Mucosa of descending colon (tissue), 3 donors: Measurements from ENCODE around the gene CCDC187. TPM values are rescaled to one million over a fixed set of nuclear protein-coding genes. Genes with fewer than 3 reads are reported as not detected.

Experiments used
- ATAC-seq: fragments of 200-7000 bp; cut with Tn5 transposase; one replicate; pipeline ENCODE4 v1.9.1; 2020; ENCODE audit warnings: mild to moderate bottlenecking, moderate library complexity
- DNase-seq, 3 donors: peaks; one replicate each; pipeline ENCODE4 v3.0.0-alpha.2; 2020
- H3K36me3 ChIP-seq: fragments of 200-600 bp; one replicate; pipeline ENCODE4 v1.8.0; 2021; ENCODE audit warnings: low read depth, mild to moderate bottlenecking
- H3K4me1 ChIP-seq: fragments of 200-600 bp; one replicate; pipeline ENCODE4 v1.8.0; 2021; ENCODE audit warnings: low read depth, mild to moderate bottlenecking
- H3K4me3 ChIP-seq: fragments of 200-600 bp; one replicate; pipeline ENCODE4 v1.8.0; 2021; ENCODE audit warnings: mild to moderate bottlenecking
- H3K9me3 ChIP-seq: fragments of 200-600 bp; one replicate; pipeline ENCODE4 v1.8.0; 2021; ENCODE audit warnings: mild to moderate bottlenecking
- intact Hi-C, 2 donors: fragments of 100-400 bp; cut with DNase I in 1 of 2; cut with micrococcal nuclease in 1 of 2; formaldehyde crosslinking; loops; one replicate each; pipeline versions ENCODE4 v1.11.0 to v1.11.1; 2022; cut with DNase I, micrococcal nuclease
- total RNA-seq, 3 donors: library from RNA; stranded (reverse); fragmentation: NEBNext Ultra II Directional in 2 of 3; extraction: Animal tissue kit (Norgen Biotek cat#: 25700) in 2 of 3; gene quantifications; one replicate each; pipeline versions ENCODE4 v1.2.1 to v1.2.4, GENCODE V29; 2021 to 2023
- TF ChIP-seq, protein P1 (sequence below): fragments of 200-600 bp; IDR thresholded peaks from one replicate; pipeline ENCODE4 v1.8.0; 2022; ENCODE audit warnings: antibody characterized with exemption, mild to moderate bottlenecking
- donor health status: DM: no; HTN: no; CAD: no; lungs with moderate emphysema.
- donor health status: DM: no; HTN: no; CAD: no.
- donor health status: DM: no; HTN: yes; CAD: no.

Gene CCDC187
- total RNA-seq, 3 donors from 2014 or later, result 0.19 to 0.93 (median 0.48) TPM

GRCh38 chr9:136327304-136327974, 23.5 kb upstream of the CCDC187 start, which contains the start of gene GPSM1:
Gene GPSM1 (plus strand): TSS chr9:136327539. CDS start chr9:136327696, 157 bp downstream.
- DNase-seq (no peak), ATAC-seq (peak; percentile 33)
- Histone ChIP-seq H3K36me3 (no peaks in the 10 kb centered on the region), H3K4me1 (peaks cover 5% of the 10 kb centered on the region), H3K4me3 (no peak within 1 kb of the TSS), H3K9me3 (no peaks in the 10 kb centered on the region)
- TF ChIP-seq, protein P1, sequence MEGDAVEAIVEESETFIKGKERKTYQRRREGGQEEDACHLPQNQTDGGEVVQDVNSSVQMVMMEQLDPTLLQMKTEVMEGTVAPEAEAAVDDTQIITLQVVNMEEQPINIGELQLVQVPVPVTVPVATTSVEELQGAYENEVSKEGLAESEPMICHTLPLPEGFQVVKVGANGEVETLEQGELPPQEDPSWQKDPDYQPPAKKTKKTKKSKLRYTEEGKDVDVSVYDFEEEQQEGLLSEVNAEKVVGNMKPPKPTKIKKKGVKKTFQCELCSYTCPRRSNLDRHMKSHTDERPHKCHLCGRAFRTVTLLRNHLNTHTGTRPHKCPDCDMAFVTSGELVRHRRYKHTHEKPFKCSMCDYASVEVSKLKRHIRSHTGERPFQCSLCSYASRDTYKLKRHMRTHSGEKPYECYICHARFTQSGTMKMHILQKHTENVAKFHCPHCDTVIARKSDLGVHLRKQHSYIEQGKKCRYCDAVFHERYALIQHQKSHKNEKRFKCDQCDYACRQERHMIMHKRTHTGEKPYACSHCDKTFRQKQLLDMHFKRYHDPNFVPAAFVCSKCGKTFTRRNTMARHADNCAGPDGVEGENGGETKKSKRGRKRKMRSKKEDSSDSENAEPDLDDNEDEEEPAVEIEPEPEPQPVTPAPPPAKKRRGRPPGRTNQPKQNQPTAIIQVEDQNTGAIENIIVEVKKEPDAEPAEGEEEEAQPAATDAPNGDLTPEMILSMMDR, result no peak
- intact Hi-C loops, result loop anchor here in 1 of 2 donors (5.0 kb wide), 1 partner anchor 140 kb away; no protein-coding TSS in a partner anchor

DNA sequence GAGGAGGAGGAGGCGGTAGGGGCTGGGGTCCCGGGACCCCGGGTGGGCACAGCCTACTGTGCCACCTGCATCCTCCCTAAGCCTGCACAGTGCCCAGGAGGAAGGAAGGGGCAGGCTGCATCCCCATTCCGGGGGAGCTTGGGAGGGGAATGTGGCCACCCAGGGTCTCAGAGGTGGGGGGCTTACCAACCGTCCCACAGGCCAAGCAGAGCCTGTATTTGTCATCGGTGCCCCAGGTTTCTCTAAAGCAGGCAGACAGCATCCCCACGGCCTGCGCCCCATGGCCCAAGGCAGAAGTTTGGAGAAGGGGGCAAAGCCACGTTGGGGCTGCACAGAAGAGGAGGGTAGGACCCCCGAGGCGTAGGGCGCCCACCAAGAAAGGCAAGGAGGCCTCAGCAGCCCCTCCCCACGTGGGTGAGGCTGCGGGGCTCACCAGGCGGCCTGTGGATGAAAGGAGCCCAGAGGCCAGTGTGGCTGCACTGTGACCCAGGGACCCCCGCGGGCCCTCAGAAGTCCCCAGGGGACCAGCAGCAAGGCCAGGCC, 22.9 kb upstream of the CCDC187 start:
- peaks cover 5% of the 10 kb centered on the region for H3K4me1 ChIP-seq
- intact Hi-C loops, result loop anchor here in 1 of 2 donors (5.0 kb wide), 1 partner anchor 140 kb away; no protein-coding TSS in a partner anchor
- DNase-seq, result no peak
- no peaks in the 10 kb centered on the region for H3K36me3 ChIP-seq
- TF ChIP-seq, protein P1, result no peak
- ATAC-seq, result no peak
- no peak overlapping the region for H3K4me3 ChIP-seq
- H3K9me3 ChIP-seq, result no peaks in the 10 kb centered on the region

GRCh38 chr9:136326061-136326760, 22.3 kb upstream of the CCDC187 start:
- TF ChIP-seq, protein P1, result no peak
- no peaks in the 10 kb centered on the region for H3K9me3 ChIP-seq
- no peak overlapping the region for H3K4me3 ChIP-seq
- intact Hi-C loops, result loop anchor here in 1 of 2 donors (5.0 kb wide), 1 partner anchor 141 kb away; no protein-coding TSS in a partner anchor
- no peaks in the 10 kb centered on the region for H3K36me3 ChIP-seq
- no peak for DNase-seq
- H3K4me1 ChIP-seq, result peaks cover 5% of the 10 kb centered on the region
- no peak for ATAC-seq

GRCh38 chr9:136325358-136325757, 21.5 kb upstream of the CCDC187 start:
- TF ChIP-seq, protein P1, result no peak
- H3K9me3 ChIP-seq, result no peaks in the 10 kb centered on the region
- intact Hi-C loops, result loop anchor here in 1 of 2 donors (5.0 kb wide), 1 partner anchor 142 kb away; no protein-coding TSS in a partner anchor

DNA sequence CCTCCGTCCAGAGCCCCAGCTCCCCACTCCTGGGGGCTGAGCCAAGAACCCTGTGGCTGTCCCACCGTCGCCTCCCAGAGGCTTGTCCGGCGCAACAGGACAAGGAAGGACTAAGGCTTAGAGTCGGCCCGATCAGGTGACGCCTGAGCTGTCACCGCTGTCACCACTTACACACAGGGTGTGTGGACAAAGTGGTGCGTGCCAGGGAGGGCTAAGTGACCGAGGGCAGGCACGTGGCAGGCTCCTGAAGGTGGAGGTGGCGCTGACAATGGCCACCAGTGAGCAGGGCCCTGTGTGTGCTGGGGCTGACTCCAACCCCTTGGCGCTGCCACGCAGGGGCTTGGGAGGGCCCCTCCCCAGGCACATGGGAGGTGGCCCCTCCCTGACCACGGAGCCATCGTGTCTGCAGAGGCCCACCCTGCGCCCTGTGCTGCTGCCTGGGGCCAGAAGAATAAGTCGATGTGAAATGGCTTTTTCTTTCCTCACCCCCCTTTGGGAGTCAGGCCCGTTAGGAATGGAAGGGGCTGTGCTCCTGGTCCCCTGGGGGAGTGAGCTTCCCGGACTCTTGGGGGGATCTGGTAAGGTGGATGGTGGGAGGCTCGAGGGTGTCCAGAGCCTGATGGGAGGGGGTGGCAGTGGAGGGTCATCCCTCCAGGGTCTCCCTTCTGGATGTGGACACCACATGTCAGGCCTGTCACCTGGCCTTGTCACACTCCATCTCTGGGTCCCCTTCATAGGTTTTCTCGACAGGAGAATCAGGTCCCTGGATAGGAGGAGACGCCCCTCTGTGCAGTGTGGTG, 20.8 kb upstream of the CCDC187 start:
- Histone ChIP-seq H3K4me1 (peaks cover 5% of the 10 kb centered on the region), H3K36me3 (no peaks in the 10 kb centered on the region), H3K4me3 (no peak overlapping the region), H3K9me3 (no peaks in the 10 kb centered on the region)
- TF ChIP-seq, protein P1, result no peak
- peak; percentile 28 for ATAC-seq
- no peak for DNase-seq
- intact Hi-C loops, result loop anchor here in 1 of 2 donors (5.0 kb wide), 1 partner anchor 143 kb away; no protein-coding TSS in a partner anchor

More at GRCh38 chr9:136325358-136325757, 21.5 kb upstream of the CCDC187 start:
- DNase-seq (no peak), ATAC-seq (no peak)
- no peaks in the 10 kb centered on the region for H3K36me3 ChIP-seq
- H3K4me1 ChIP-seq, result peaks cover 5% of the 10 kb centered on the region
- no peak overlapping the region for H3K4me3 ChIP-seq
